Astrocyte of the cerebellum (primary cell): ENCODE measurements around the gene DSE.
A peak's percentile ranks its signal among the peaks of the same experiment; 100 is the strongest.
"Not testable (repeated sequence)": the region's sequence is repeated elsewhere in the genome, so short reads cannot be mapped to it uniquely, and the experiment has no call there.

Experiments used
- DNase-seq: peaks from one replicate; pipeline ENCODE4 v3.0.0-alpha.2; 2011; ENCODE audit warnings: low read depth
- H3K4me3 ChIP-seq: 2 replicates; pipeline ENCODE4 v1.5.1; 2011; ENCODE audit warnings: mild to moderate bottlenecking, low read depth, low read length, moderate library complexity
- CTCF ChIP-seq: IDR thresholded peaks from 2 replicates; pipeline ENCODE4 v1.5.1; 2012; ENCODE audit warnings: low read length, low read depth, moderate library complexity, mild to moderate bottlenecking; ENCODE audit errors: missing control alignments
- in situ Hi-C: cut with HindIII; loops from 2 replicates; pipeline ENCODE4 v1.10.0; 2017; ENCODE audit warnings: low sequenced_read_pairs

Gene DSE

DNA sequence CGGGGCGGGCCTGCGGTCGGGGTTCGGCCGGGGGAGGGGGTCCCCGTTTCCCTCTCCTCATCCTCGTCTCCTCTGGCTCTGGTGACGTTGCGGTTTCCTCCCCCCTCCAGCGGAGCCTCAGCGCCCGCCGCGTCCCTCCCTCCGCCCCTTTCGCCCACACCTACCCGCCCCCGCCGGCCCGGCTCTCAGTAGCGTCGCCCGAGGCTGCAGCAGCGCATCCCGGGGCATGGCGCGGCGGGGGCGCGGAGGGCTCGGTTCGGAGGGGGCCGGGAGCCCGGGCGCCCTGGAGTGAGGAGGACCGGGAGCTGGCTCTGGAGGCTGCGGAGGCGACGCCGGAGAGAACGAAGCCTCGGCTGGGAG, at the start of gene DSE:
Gene DSE, plus strand, starts transcription at position 188 of the 360 bp plus-strand sequence. CDS start 28,304 bp downstream, outside the sequence.
- H3K4me3 ChIP-seq, result peak within 1 kb of the TSS; percentile 85
- no peak for DNase-seq
- in situ Hi-C loops, result no loop called here

GRCh38 chr6:116321933-116322332, 48.8 kb upstream of the DSE start:
- H3K4me3 ChIP-seq, DNase-seq, in situ Hi-C loops: not testable (repeated sequence)

More for the DNA sequence above, at the start of gene DSE:
- TF ChIP-seq CTCF, result no peak

DNA sequence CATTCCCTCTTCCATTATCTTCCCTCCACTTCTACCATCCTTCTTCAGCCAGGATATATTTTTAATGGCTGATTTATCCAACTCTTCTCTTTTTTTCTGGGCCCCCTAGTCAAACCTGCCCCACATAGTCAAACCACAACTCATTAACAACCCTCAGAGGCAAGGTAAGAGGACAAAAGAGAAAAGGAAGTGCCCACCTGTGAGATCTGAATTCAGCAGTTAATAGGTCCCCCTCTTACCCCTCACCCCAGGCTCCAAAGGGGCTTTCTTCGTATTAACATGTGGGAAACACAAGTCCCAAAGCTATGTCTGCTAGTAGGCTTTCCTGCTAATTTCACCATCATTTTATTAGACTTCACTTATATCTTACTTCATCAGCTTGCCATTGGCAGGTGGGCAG, 46.9 kb upstream of the DSE start:
- H3K4me3 ChIP-seq, result no peak overlapping the region
- DNase-seq, result no peak
- in situ Hi-C loops, result no loop called here
- TF ChIP-seq CTCF, result no peak

DNA sequence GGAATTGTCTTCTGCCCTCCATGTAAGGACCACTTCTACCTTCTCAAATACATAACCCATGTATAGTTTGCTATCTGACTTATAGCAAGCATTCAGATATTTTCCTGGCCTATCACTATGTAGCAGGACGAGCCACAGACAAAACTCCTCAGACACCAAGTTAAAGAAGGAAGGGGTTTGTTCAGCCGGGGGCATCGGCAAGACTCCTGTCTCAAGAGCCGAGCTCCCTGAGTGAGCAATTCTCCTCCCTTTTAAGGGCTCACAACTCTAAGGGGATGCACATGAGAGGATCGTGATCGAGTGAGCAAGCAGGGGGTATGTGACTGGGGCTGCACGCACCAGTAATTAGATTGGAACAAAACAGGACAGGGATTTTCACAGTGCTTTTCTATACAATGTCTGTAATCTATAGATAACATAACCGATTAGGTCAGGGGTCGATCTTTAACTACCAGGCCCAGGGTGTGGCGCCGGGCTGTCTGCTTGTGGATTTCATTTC, 45.1 kb upstream of the DSE start:
- H3K4me3 ChIP-seq, in situ Hi-C loops, DNase-seq: not testable (repeated sequence)

DNA sequence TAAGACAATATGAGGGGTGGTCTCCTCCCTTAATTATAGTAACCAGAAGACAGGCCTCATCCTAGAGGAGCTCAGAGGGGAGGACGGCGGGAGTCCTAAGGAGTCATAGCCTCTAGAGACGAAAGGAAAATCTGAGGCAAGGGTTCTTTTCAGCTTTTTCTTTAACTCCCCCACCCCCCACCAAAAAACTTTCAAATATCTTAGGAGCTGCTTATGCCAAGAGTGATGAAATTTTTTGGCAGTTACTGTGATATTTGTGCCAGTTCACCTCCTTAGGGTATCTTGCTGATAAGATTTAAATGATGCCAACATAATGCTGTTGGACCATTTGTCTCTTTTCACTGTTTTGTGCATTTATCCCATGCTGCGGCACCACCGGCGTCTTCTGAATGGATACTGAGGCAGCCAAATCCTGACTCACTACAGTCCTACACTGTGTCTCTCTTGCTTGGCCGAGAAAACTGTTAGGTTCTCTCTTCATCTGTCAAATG, 44.5 kb upstream of the DSE start:
- in situ Hi-C loops, result no loop called here
- TF ChIP-seq CTCF, result no peak
- no peak overlapping the region for H3K4me3 ChIP-seq
- DNase-seq, result no peak

GRCh38 chr6:116326996-116327395, 43.8 kb upstream of the DSE start:
- DNase-seq, result no peak
- no peak overlapping the region for H3K4me3 ChIP-seq
- TF ChIP-seq CTCF, result no peak
- in situ Hi-C loops, result no loop called here

DNA sequence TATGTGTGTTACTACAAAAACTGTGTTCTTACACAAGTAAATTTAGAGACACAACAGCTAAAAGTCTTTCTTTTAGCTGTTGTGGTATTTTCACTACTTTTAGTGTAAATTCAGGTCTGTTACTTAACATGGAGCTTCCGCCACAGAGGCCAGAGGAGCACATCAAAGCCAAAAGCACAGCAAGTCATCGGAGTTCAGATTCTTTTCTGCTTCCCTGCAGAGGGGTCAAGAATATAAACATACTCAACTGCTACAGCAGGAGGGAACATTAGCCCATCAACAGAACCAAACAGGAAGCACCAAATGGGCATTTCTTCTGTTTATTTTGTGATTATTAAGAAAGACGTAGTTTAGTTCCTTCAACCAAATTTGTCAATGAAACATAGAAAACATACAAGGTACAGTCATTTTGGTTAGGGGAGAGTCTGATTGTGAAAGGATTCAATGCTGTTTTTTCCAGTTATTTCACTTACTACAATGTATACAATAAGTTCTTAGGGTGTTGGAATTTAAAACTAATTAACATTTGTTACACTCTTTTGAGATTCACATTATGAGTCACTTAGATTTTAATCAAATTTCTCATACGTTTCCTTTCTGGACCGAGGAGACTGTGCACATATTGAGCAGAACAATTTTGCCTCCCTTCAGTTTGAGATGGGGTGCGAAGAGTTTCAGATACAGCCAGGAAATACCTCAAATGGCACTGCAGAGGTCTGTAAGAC, 42.8 kb upstream of the DSE start:
- TF ChIP-seq CTCF, result no peak
- no peak overlapping the region for H3K4me3 ChIP-seq
- peak; percentile 38 for DNase-seq
- in situ Hi-C loops, result no loop called here
